HepG2 (cell line): ENCODE results near the gene MSX2. TPM values are rescaled to one million over a fixed set of nuclear protein-coding genes. Genes with fewer than 3 reads are reported as not detected.

Experiments
- ATAC-seq: fragments of 200-7000 bp; cut with Tn5 transposase; 3 replicates; pipeline ENCODE4 v1.9.1; 2020; ENCODE audit warnings: mild to moderate bottlenecking, moderate library complexity
- BruUV-seq: library from RNA; stranded (reverse); fragments of 400-500 nt; replicated peaks from 2 replicates; lab custom pipeline; 2021; lab: Mats Ljungman, UMichigan
- CTCF ChIA-PET: fragments of 300-600 bp; formaldehyde crosslinking; extraction: SDS; loops from one replicate; lab custom pipeline; 2021; ENCODE audit warnings: low total read pairs, inconsistent platforms, low intra/inter-chr PET ratio; lab: Yijun Ruan, JAX
- POLR2A ChIA-PET: fragments of 350-600 bp; sonication (Branson Sonifier 250); formaldehyde crosslinking; loops from one replicate; lab custom pipeline; 2020; ENCODE audit warnings: antibody characterized with exemption, inconsistent platforms; lab: Yijun Ruan, JAX
- DNase-seq: peaks from one replicate; pipeline ENCODE4 v3.0.0-alpha.2; 2015; ENCODE audit warnings: low spot score
- FAIRE-seq: peaks from 3 replicates; lab custom pipeline; 2011; peaks lifted over from hg19 to GRCh38; lab: Jason Lieb, UNC
- H2AFZ ChIP-seq: one replicate; pipeline ENCODE4 v1.6.1; 2011; ENCODE audit warnings: low read length, inconsistent platforms
- H3K27ac ChIP-seq: fragments of 300-600 bp; 3 replicates; pipeline ENCODE4 v1.8.0; 2011; ENCODE audit warnings: mixed run types, mild to moderate bottlenecking, mixed read lengths, low read length, inconsistent platforms; ENCODE audit not compliant: insufficient read depth; ENCODE audit errors: extremely low read length
- H3K27me3 ChIP-seq, 2 experiments: fragments of 200-600 bp in 1 of 2; 2 replicates in 1 of 2; 3 replicates in 1 of 2; pipeline versions ENCODE4 v1.6.0 to v1.8.0; 2011; ENCODE audit warnings: low read length in 2 of 2, mild to moderate bottlenecking in 2 of 2, moderate library complexity in 2 of 2, inconsistent platforms in 1 of 2; ENCODE audit not compliant: insufficient read depth in 2 of 2, control insufficient read depth in 1 of 2
- H3K36me3 ChIP-seq, 2 experiments: fragments of 200-600 bp in 1 of 2; replicated peaks in 1 of 2; 2 replicates in 1 of 2; 3 replicates in 1 of 2; pipeline versions ENCODE4 v1.5.1 to v1.8.0; 2011; ENCODE audit warnings: low read length in 2 of 2, inconsistent platforms in 1 of 2; ENCODE audit not compliant: insufficient read depth in 2 of 2, control insufficient read depth in 1 of 2
- H3K4me1 ChIP-seq: 2 replicates; pipeline ENCODE4 v1.5.1; 2012; ENCODE audit warnings: low read length, inconsistent platforms; ENCODE audit not compliant: insufficient read depth
- H3K4me2 ChIP-seq: 2 replicates; pipeline ENCODE4 v1.6.0; 2011; ENCODE audit warnings: low read depth, low read length, inconsistent platforms
- H3K4me3 ChIP-seq, 3 experiments: fragments of 200-600 bp in 1 of 3; sonication (generic), shearing (Covaris generic) in 1 of 3; replicated peaks in 1 of 3; 2 replicates each; pipeline ENCODE4 v1.5.1; 2011 to 2016; ENCODE audit warnings: low read length in 3 of 3, inconsistent platforms in 2 of 3, low read depth in 2 of 3, mild to moderate bottlenecking in 2 of 3, control low read depth in 1 of 3, mixed read lengths in 1 of 3; ENCODE audit not compliant: insufficient read depth in 1 of 3
- H3K79me2 ChIP-seq: one replicate; pipeline ENCODE4 v1.6.1; 2011; ENCODE audit warnings: low read length, inconsistent platforms; ENCODE audit not compliant: insufficient read depth
- H3K9ac ChIP-seq: 2 replicates; pipeline ENCODE4 v1.6.0; 2011; ENCODE audit warnings: mild to moderate bottlenecking, low read depth, low read length, inconsistent platforms; ENCODE audit not compliant: insufficient read depth
- H3K9me3 ChIP-seq: 2 replicates; pipeline ENCODE4 v1.5.1; 2012; ENCODE audit warnings: mild to moderate bottlenecking, low read length
- H4K20me1 ChIP-seq: 2 replicates; pipeline ENCODE4 v1.6.0; 2011; ENCODE audit warnings: inconsistent platforms, mild to moderate bottlenecking, low read length, moderate library complexity; ENCODE audit not compliant: insufficient read depth
- MAFG ChIP-seq: sonication (generic); formaldehyde crosslinking; IDR thresholded peaks from 2 replicates; pipeline ENCODE4 v1.5.1; 2020; ENCODE audit warnings: mild to moderate bottlenecking, missing genetic modification reagents
- MXD1 ChIP-seq: sonication (generic); formaldehyde crosslinking; IDR thresholded peaks from 2 replicates; pipeline ENCODE4 v1.4.0; 2020; ENCODE audit warnings: mild to moderate bottlenecking, missing genetic modification reagents
- RARG ChIP-seq: sonication (generic); formaldehyde crosslinking; IDR thresholded peaks from 2 replicates; pipeline ENCODE4 v1.4.0; 2020; ENCODE audit warnings: low read depth, mild to moderate bottlenecking, missing genetic modification reagents
- RBAK ChIP-seq: sonication (generic); formaldehyde crosslinking; IDR thresholded peaks from 2 replicates; pipeline ENCODE4 v1.5.1; 2020; ENCODE audit warnings: mild to moderate bottlenecking, missing genetic modification reagents
- RELA ChIP-seq: sonication (generic); formaldehyde crosslinking; IDR thresholded peaks from 2 replicates; pipeline ENCODE4 v1.4.0; 2020; ENCODE audit warnings: missing genetic modification reagents
- SAP130 ChIP-seq: IDR thresholded peaks from 2 replicates; pipeline ENCODE4 v1.6.1; 2016; ENCODE audit warnings: low read depth
- TBX3 ChIP-seq: fragments of 450-650 bp; IDR thresholded peaks from 2 replicates; pipeline ENCODE4 v1.6.1; 2017; ENCODE audit warnings: antibody characterized with exemption, mild to moderate bottlenecking, inconsistent platforms, borderline replicate concordance
- ZMAT5 ChIP-seq: sonication (generic); formaldehyde crosslinking; IDR thresholded peaks from 2 replicates; pipeline ENCODE4 v1.5.0; 2020; ENCODE audit warnings: mild to moderate bottlenecking, low read depth, missing genetic modification reagents, borderline replicate concordance
- ZNF274 ChIP-seq: sonication (generic); formaldehyde crosslinking; IDR thresholded peaks from 2 replicates; pipeline ENCODE4 v1.5.1; 2020; ENCODE audit warnings: mild to moderate bottlenecking, missing genetic modification reagents
- ZNF7 ChIP-seq: IDR thresholded peaks from 2 replicates; pipeline ENCODE4 v1.6.1; 2016; ENCODE audit warnings: missing biosample characterization, missing genetic modification reagents
- ZNF720 ChIP-seq: sonication (generic); formaldehyde crosslinking; IDR thresholded peaks from 2 replicates; pipeline ENCODE4 v1.4.0; 2020; ENCODE audit warnings: missing genetic modification reagents
- ZNF775 ChIP-seq: sonication (generic); formaldehyde crosslinking; IDR thresholded peaks from 2 replicates; pipeline ENCODE4 v1.4.0; 2020; ENCODE audit warnings: missing genetic modification reagents, mild to moderate bottlenecking, moderate library complexity, borderline replicate concordance
- WGBS: methylation state at CpG from one replicate; pipeline ENCODE4 v1.1.6; 2017; ENCODE audit warnings: low lambda C conversion rate; 5-methylcytosine and 5-hydroxymethylcytosine counted together
- in situ Hi-C: cut with HindIII; loops from 2 replicates; pipeline ENCODE4 v1.10.0; 2017; ENCODE audit warnings: low pct_unique_long_range_greater_than_20kb; ENCODE audit not compliant: extremely low pct_ligation_motif_present
- intact Hi-C: fragments of 100-400 bp; cut with micrococcal nuclease; formaldehyde crosslinking; loops from one replicate; pipeline ENCODE4 v1.10.0; 2022; ENCODE audit not compliant: unreplicated experiment
- polyA plus RNA-seq, 8 experiments: library from polyadenylated mRNA; depleted of rRNA in 3 of 8; stranded (reverse) in 7 of 8; unstranded in 1 of 8; fragments of >200 nt; fragmentation: Illumina TruSeq in 4 of 8; extraction: Trizol in 4 of 8; gene quantifications; 2 replicates each; pipeline versions ENCODE4 v1.2.1 to v1.2.3, GENCODE V29; 2011 to 2016; ENCODE audit warnings: low read depth in 4 of 8, missing spikeins in 1 of 8, mixed read lengths in 1 of 8; ENCODE audit not compliant: insufficient read depth in 1 of 8
- total RNA-seq, 5 experiments: library from RNA; depleted of rRNA; stranded (reverse); fragments of >200 nt; fragmentation: Illumina TruSeq; extraction: Trizol; gene quantifications; 2 replicates each; pipeline ENCODE4 v1.2.3, GENCODE V29; 2016; ENCODE audit warnings: low read depth in 1 of 5
- TF ChIP-seq, protein P1 (sequence below): sonication (generic); formaldehyde crosslinking; IDR thresholded peaks from 2 replicates; pipeline ENCODE4 v1.4.0; 2020; ENCODE audit warnings: missing genetic modification reagents
- TF ChIP-seq, protein P2 (sequence below): fragments of 450-650 bp; IDR thresholded peaks from 2 replicates; pipeline ENCODE4 v1.6.1; 2017

The MSX2 gene
- total and polyA plus RNA-seq, 2 of the 13 experiments (the other 11 are each of a cell fraction or from before 2014, with no cell fraction given): not detected

DNA sequence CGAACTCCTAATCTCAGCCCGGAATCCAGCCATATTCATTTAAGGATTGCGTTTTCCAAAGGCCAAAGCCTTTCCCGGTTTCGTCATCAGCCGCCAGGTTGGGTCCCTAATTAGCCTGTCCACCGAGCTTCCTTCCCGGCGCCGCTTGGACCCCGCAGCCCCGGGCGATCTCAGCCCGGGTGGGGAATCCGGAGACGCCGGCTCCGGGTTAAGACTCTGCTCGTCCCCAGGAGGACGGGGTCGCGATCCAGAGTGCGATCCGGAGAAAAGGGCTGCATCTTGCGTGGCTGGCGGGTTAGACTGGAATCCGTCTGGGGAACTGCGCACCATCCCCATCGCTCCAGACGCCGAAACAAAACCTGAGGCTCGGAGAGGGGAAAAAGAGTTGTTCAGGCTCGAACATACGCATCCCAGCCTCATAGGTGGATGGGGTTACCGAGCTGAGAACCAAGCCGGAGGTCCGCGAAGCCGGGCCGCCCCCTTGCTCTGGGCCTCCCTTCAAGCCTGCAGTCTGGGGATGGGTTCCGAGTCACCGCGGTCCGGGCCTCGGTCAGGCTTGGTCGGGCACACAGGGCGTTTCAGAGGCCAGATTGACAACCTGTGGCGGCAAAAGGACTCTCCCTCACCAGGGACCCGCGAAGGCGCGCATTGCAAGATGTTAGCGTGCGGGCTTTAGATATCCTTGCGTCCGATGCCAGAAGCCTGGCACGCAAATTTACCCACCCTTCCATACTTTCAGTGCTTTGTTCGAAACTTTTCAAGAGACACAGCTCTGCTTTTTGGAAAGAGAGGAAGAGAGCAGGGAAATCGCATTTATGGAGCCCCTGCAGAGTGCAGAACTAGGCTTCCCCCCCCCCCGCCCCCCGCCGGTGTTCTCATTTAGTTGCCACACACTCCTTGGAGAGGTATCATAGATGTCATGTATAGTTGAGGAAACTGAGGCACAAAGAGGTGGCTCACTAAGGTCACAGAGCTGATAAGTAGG is 7.9 kb downstream of the MSX2 start:
- Histone ChIP-seq H3K27me3 (peaks cover 7 to 61% of the 10 kb centered on the region in 2 experiments), H2AFZ (no peak overlapping the region), H3K9me3 (no peaks in the 10 kb centered on the region), H3K4me1 (no peaks in the 10 kb centered on the region), H3K4me3 (no peak overlapping the region), H3K9ac (no peak overlapping the region), H3K27ac (no peak overlapping the region), H3K4me2 (no peak overlapping the region), H4K20me1 (no peaks in the 10 kb centered on the region), H3K36me3 (no peaks in the 10 kb centered on the region), H3K79me2 (no peaks in the 10 kb centered on the region)
- BruUV-seq: no TSS peak
- no peak for TF ChIP-seq RARG (CRISPR knock-in tag)
- no peak for TF ChIP-seq ZNF274 (CRISPR knock-in tag)
- no peak for TF ChIP-seq MXD1 (CRISPR knock-in tag)
- no peak for TF ChIP-seq ZNF7 (CRISPR knock-in tag)
- no peak for TF ChIP-seq ZNF775
- no peak for TF ChIP-seq TBX3
- TF ChIP-seq, protein P1, sequence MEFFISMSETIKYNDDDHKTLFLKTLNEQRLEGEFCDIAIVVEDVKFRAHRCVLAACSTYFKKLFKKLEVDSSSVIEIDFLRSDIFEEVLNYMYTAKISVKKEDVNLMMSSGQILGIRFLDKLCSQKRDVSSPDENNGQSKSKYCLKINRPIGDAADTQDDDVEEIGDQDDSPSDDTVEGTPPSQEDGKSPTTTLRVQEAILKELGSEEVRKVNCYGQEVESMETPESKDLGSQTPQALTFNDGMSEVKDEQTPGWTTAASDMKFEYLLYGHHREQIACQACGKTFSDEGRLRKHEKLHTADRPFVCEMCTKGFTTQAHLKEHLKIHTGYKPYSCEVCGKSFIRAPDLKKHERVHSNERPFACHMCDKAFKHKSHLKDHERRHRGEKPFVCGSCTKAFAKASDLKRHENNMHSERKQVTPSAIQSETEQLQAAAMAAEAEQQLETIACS (CRISPR knock-in tag): no peak
- TF ChIP-seq ZMAT5: no peak
- TF ChIP-seq, protein P2, sequence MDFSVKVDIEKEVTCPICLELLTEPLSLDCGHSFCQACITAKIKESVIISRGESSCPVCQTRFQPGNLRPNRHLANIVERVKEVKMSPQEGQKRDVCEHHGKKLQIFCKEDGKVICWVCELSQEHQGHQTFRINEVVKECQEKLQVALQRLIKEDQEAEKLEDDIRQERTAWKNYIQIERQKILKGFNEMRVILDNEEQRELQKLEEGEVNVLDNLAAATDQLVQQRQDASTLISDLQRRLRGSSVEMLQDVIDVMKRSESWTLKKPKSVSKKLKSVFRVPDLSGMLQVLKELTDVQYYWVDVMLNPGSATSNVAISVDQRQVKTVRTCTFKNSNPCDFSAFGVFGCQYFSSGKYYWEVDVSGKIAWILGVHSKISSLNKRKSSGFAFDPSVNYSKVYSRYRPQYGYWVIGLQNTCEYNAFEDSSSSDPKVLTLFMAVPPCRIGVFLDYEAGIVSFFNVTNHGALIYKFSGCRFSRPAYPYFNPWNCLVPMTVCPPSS: no peak
- TF ChIP-seq RBAK (CRISPR knock-in tag): no peak
- no peak for TF ChIP-seq SAP130 (CRISPR knock-in tag)
- no peak for TF ChIP-seq RELA (CRISPR knock-in tag)
- no peak for TF ChIP-seq MAFG (CRISPR knock-in tag)
- no peak for TF ChIP-seq ZNF720 (CRISPR knock-in tag)
- no peak for FAIRE-seq
- no peak for ATAC-seq
- ChIA-PET POLR2A (no interaction called here), CTCF (no interaction called here)
- WGBS: 57% methylated on average over 32 of the region's 62 CpGs
- DNase-seq: no peak
- intact Hi-C loops (no loop called here), in situ Hi-C loops (loop anchor here (10.0 kb wide), 2 partner anchors 158 to 408 kb away; no protein-coding TSS in a partner anchor)
